ENCODE measurements around the gene VEGFB. TPM values are rescaled to one million over a fixed set of nuclear protein-coding genes. Genes with fewer than 3 reads are reported as not detected.

The VEGFB gene, protein sequence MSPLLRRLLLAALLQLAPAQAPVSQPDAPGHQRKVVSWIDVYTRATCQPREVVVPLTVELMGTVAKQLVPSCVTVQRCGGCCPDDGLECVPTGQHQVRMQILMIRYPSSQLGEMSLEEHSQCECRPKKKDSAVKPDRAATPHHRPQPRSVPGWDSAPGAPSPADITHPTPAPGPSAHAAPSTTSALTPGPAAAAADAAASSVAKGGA
- total RNA-seq (2014; rRNA removed; shearing (Covaris generic)) = 8.7 and 10.9 TPM in 2 replicates
- 12.6 and 28.1 TPM in 2 replicates for polyA plus RNA-seq (2014; cell fraction: nucleus; rRNA removed)

GRCh38 chr11:64233913-64234586 is at the start of gene VEGFB:
Gene VEGFB, plus strand, starts transcription at chr11:64234584. Its CDS starts 250 bp downstream, at chr11:64234834.
- DNase-seq (ENCODE audit: extremely low read depth, low read depth) = no peak

GRCh38 chr11:64185175-64185692 is 49.1 kb upstream of the VEGFB start:
- DNase-seq (ENCODE audit: extremely low read depth, low read depth) = peak; percentile 61

- peak; percentile 99 for DNase-seq (ENCODE audit: extremely low read depth, low read depth)
Measured at GRCh38 chr11:64185693-64186491, 48.5 kb upstream of the VEGFB start, which contains the start of gene STIP1. Gene STIP1, plus strand, starts transcription at chr11:64186171. Its CDS starts 91 bp downstream, at chr11:64186262.

DNA sequence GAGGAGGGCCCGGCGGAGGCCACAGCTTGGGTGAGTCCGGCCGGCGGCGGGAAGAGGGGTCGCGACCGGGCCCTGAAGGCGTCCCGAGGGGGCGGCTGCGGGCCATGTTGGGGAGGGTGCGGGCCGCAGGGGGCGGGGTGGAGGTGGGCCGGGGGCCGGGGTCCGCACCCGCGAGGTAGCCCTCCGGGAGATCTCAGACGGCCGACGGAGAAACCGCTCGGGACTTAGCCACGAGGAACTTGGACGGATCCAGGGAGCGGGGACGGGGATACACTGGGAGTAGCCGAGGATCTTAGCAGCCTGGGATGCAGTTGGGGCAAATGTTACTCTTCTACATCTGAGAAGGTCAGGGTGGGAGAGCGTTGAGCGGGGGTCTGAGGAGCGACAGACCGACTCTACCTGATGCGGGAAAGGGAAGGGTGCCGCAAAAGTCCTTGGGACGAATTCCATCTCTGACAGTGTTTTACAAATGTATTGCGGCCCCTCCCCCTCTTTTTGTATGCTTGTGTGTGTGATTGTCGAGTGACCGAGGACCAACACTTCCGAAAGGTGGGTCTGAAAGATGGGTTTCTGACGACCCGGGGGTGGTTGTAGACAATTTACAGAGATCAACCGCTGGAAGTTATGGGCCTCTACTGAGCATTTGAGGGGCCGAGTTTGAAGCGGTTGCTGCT is 47.8 kb upstream of the VEGFB start:
- no peak for DNase-seq (ENCODE audit: extremely low read depth, low read depth)

- no peak for DNase-seq (ENCODE audit: extremely low read depth, low read depth)
Measured at GRCh38 chr11:64192434-64192833, 42.0 kb upstream of the VEGFB start.

GRCh38 chr11:64196626-64197025 is 37.8 kb upstream of the VEGFB start:
- DNase-seq (ENCODE audit: extremely low read depth, low read depth) = no peak

DNA sequence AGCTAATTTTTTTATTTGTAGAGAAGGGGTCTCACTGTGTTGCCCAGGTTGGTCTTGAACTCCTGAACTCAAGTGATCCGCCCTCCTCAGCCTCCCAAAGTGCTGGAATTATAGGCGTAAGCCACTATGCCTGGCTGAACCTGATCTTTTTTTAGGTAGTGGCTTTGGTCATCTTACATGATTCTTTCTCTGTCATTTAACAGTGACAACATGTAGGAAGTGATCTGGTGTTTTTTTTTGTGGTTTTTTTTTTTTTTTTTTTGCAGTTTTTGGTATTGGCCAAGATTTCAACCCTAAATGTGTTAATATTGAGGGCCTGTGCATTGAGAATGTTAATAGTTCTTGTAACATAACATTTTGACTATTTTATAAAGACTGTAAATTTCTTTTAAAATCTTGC is 35.9 kb upstream of the VEGFB start:
- no peak for DNase-seq (ENCODE audit: extremely low read depth, low read depth)

DNA sequence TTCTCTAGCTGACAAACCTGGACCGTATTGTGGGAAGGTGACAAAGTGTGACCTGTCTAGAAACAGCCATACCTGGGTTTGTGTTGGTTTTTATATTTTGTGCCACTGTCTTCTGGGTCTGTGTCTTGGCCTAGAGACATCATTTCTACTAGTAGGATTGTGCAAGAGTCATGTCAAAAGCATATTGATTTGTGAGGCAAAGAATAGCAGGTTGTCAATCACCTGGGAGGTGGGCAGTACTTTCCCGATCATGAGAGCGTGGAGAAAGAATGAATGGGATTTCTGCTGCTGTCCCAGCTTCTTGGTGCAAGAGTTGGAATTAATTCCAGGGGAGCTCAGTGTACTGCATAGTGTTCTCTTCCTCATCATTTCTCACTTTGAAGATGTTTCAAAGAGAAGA is 32.8 kb upstream of the VEGFB start:
- no peak for DNase-seq (ENCODE audit: extremely low read depth, low read depth)

DNA sequence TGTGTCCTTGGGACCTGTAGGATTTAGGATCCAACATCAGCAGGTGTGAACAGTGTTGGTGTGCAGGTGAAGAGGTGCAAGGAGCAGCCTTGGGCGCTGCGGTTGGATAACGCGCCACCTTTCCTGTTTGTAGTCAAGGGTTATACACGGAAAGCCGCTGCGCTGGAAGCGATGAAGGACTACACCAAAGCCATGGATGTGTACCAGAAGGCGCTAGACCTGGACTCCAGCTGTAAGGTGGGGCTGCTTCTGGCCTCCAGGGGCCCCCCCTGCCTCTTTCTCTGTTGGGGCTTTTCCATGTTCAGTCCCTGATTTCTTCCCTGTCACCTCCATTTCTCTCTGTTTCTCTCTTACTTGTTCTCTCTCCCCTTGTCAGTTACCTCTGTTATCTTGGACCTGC is 31.4 kb upstream of the VEGFB start:
- no peak for DNase-seq (ENCODE audit: extremely low read depth, low read depth)

DNA sequence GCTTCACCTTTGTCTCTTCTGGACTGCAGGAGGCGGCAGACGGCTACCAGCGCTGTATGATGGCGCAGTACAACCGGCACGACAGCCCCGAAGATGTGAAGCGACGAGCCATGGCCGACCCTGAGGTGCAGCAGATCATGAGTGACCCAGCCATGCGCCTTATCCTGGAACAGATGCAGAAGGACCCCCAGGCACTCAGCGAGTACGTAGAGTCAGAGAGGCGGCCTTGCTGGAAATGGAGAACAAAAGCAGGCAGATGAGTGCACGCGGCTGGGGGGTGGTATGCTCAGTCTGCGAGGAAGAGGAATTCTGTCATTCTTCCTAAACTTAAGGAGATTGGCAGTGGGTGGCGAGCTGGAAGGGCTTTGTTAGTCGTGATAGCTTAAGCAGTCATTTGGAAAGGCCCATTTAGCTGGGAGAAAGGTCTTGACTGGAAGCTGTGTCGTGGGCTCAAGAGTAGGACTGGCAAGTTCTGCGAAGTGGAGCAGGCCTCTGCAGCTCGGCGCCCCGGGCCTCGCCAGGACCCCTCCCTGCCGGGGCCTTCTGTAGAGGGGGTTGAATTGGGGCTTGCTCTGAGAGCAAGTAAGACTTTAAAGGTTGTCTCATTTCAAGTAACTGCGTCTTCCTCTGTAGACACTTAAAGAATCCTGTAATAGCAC is 30.8 kb upstream of the VEGFB start:
- DNase-seq (ENCODE audit: extremely low read depth, low read depth) = no peak

DNA sequence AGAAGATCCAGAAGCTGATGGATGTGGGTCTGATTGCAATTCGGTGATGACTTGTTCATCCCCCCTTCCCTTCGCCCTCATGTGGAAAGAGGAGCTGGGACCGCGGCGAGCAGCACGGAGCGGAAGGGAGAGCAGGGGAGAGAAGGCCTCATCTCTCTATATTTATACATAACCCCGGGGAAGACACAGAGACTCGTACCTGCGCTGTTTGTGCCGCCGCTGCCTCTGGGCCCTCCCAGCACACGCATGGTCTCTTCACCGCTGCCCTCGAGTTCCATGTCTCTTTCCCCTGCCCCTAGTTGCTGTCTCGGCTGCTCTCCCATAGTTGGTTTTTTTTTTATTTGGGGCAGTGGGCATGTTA is 30.3 kb upstream of the VEGFB start:
- no peak for DNase-seq (ENCODE audit: extremely low read depth, low read depth)

GRCh38 chr11:64204464-64204989 is 29.9 kb upstream of the VEGFB start:
- DNase-seq (ENCODE audit: extremely low read depth, low read depth) = peak; percentile 88

DNA sequence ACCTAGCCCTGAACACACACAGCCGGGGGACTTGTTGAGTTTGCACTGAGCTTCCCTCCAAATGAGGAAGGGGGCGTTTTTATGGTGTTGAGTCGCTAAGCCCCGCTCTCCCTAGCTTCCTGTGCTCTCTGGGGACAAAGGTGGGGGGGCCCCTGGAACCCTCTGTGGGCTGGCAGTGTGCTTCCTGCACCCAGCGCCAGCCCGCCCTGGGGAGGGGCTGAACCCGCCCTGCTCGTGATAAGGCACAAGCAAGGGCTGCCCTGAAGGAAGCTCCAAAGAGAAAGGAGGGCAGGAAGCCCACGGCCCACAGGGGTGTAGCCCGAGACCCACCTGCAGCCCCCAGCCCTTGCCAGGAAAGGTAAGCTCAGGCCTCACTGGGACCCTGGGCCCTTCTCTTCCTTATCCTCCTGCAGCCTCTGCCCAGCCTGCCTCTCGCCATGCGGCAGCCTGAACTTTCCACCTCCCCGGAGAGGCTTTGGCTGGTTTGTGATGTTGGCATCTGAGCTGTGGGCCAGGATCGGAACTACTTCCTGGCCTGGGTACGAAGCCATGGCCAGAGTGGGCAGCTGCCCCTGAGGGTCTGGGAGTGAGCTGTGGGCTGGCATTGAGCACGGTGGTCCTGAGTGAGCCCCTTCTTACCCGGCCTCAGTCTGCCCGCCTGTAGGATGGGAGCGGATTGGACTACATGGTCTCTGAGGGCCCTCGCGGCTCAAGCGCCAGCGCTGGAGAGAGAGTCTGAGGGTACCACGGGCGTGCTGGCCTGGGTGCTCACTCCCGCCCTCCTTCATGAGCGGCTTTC is 27.7 kb upstream of the VEGFB start, which contains the start of gene FERMT3:
Gene FERMT3, plus strand, starts transcription at position 265 of the 799 bp plus-strand sequence. CDS start 644 bp downstream, outside the sequence.
- DNase-seq (ENCODE audit: extremely low read depth, low read depth) = no peak

- peak; percentile 52 for DNase-seq (ENCODE audit: extremely low read depth, low read depth)
Measured at GRCh38 chr11:64207256-64208085, 26.9 kb upstream of the VEGFB start.

GRCh38 chr11:64208086-64208795 is 26.1 kb upstream of the VEGFB start:
- DNase-seq (ENCODE audit: extremely low read depth, low read depth) = no peak

DNA sequence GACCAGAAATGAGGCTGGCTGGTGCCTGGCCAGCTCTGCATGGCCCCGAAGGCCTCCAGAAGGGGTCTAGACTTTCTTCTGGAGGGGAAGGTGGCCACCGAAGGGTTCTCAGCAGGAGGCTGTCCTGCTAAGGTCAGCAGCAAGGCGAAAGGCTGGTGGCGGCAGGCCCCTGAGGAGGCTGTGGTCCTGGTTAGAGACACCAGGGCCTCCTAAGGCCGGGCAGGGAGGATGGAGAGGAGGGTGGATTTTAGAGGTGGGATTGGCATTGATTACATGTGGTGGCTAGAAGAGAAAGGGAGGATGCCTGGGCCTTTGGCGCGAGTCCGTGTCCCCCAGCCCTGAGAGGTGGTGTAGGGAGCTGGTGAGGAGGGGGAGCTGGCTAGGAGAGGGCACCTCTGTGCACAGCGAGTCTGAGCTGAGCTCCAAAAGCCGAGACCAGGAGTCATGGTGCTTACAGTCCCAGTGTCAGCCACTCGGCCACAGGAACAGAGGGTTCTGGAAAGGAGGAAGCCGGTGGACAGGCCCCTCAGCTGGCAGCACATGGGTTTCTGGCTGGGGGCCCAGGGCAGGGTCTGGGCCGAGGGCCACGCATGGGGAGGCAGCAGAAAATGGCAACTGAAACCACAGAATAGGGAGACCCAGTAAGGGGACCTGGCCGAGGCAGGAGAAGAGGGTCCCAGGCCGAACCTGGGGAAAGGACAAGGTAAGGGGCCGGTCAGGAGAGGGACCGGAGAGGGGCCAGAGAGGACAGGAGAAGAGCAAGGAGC is 25.4 kb upstream of the VEGFB start:
- no peak for DNase-seq (ENCODE audit: extremely low read depth, low read depth)

GRCh38 chr11:64209563-64209843 is 24.9 kb upstream of the VEGFB start:
- DNase-seq (ENCODE audit: extremely low read depth, low read depth) = no peak
